DND-41 (cell line): ENCODE measurements around the gene DGKQ.

ENCODE experiments used
- CTCF ChIP-seq: IDR thresholded peaks from 2 replicates; pipeline ENCODE4 v1.5.1; 2012; ENCODE audit warnings: borderline replicate concordance, low read length, moderate library complexity, mild to moderate bottlenecking; ENCODE audit not compliant: poor library complexity, severe bottlenecking; ENCODE audit errors: extremely low read depth
- EZH2 ChIP-seq: IDR thresholded peaks from 3 replicates; pipeline ENCODE4 v1.6.1; 2012; ENCODE audit warnings: borderline replicate concordance, low read depth, mild to moderate bottlenecking, moderate library complexity, low read length, inconsistent platforms; ENCODE audit not compliant: severe bottlenecking

- no peak for TF ChIP-seq CTCF
- TF ChIP-seq EZH2: no peak
These were observed 24.5 kb downstream of the DGKQ start for GRCh38 chr4:948936-949300.
